GM13977 (cell line): ENCODE measurements around the gene TEAD4.

ENCODE experiments used
- DNase-seq: peaks from one replicate; pipeline ENCODE4 v3.0.0; 2012; ENCODE audit warnings: low spot score
- in situ Hi-C: fragments of 300-500 bp; cut with MboI; formaldehyde crosslinking; loops from one replicate; pipeline ENCODE4 v1.12.0; 2022; ENCODE audit warnings: low sequenced_read_pairs, low pct_unique_long_range_greater_than_20kb, mixed read lengths, inconsistent platforms; ENCODE audit not compliant: unreplicated experiment
- TF ChIP-seq, protein P1 (sequence below): IDR thresholded peaks from 2 replicates; pipeline ENCODE4 v1.5.1; 2012; ENCODE audit warnings: mild to moderate bottlenecking, control low read depth; ENCODE audit not compliant: insufficient read depth; ENCODE audit errors: extremely low read depth, missing control alignments

The TEAD4 gene

GRCh38 chr12:3015356-3015755 lies 56.2 kb downstream of the TEAD4 start:
- no peak for DNase-seq
- in situ Hi-C loops: no loop called here
- TF ChIP-seq, protein P1, sequence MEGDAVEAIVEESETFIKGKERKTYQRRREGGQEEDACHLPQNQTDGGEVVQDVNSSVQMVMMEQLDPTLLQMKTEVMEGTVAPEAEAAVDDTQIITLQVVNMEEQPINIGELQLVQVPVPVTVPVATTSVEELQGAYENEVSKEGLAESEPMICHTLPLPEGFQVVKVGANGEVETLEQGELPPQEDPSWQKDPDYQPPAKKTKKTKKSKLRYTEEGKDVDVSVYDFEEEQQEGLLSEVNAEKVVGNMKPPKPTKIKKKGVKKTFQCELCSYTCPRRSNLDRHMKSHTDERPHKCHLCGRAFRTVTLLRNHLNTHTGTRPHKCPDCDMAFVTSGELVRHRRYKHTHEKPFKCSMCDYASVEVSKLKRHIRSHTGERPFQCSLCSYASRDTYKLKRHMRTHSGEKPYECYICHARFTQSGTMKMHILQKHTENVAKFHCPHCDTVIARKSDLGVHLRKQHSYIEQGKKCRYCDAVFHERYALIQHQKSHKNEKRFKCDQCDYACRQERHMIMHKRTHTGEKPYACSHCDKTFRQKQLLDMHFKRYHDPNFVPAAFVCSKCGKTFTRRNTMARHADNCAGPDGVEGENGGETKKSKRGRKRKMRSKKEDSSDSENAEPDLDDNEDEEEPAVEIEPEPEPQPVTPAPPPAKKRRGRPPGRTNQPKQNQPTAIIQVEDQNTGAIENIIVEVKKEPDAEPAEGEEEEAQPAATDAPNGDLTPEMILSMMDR: no peak

GRCh38 chr12:3016191-3016590 lies 57.0 kb downstream of the TEAD4 start:
- TF ChIP-seq, protein P1: no peak
- no peak for DNase-seq
- in situ Hi-C loops: no loop called here

GRCh38 chr12:3017281-3017680 lies 58.1 kb downstream of the TEAD4 start:
- TF ChIP-seq, protein P1: no peak
- in situ Hi-C loops: no loop called here
- no peak for DNase-seq

DNA sequence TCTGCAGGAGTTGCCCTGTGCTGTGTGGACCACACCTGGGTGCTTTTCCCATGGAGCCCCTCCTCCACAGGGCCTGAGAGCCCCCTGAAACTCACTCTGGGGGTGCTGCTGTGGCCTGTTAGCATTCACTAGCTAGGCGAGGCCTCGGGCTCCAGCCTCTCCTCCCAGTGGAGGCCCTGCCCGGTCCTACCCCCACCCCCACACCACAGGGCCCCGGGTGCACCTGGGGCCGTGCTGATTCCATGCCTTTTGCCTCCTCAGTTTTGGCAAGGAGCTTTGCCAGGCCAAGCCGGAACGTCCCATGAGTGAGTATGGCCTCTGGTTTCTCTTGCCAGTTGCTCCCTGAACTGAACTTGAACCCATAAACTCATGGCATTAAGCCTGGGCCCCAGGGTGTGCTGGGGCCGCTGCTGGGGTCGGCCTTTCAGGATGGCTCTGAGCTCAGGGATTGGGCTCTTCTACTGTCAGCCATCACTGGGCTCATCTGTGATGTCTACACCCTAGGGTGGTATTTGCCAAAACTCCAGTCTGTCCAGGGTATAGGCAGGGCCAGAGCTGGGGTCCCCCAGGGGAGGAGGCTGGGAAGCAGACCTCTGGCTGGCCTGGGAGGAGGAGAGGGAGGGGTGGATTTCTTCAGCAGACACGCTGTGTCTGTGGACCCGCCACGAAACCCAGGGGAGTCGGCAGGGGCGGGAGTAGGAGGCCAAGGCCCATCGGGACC lies 59.2 kb downstream of the TEAD4 start:
- in situ Hi-C loops: no loop called here
- TF ChIP-seq, protein P1: no peak
- no peak for DNase-seq

GRCh38 chr12:3019005-3019680 lies 59.9 kb downstream of the TEAD4 start:
- TF ChIP-seq, protein P1: no peak
- no peak for DNase-seq
- in situ Hi-C loops: no loop called here

DNA sequence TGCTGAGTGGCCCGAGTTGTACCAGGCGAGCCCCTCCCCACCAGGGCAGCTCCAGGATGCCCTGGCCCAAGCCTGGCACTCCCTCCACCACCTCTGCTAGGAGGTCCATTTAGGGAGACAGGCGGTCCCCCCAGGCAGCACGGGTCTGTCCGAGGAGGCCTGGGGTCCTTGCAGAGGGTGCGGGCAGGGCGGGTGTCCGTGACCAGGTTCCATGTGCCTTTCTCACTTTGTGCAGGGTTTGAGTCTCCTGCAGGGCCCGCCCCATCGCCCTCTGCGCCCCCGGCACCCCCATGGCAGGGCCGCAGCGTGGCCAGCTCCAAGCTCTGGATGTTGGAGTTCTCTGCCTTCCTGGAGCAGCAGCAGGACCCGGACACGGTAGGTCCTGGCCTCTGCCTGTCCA lies 61.2 kb downstream of the TEAD4 start:
- in situ Hi-C loops: no loop called here
- TF ChIP-seq, protein P1: no peak
- DNase-seq: no peak
